ENCODE measurements around the gene EFNB1. TPM values are rescaled to one million over a fixed set of nuclear protein-coding genes. Genes with fewer than 3 reads are reported as not detected.

The EFNB1 gene
- total RNA-seq, 2 donors from 2014 or later, result 68.5 to 80.0 TPM

DNA sequence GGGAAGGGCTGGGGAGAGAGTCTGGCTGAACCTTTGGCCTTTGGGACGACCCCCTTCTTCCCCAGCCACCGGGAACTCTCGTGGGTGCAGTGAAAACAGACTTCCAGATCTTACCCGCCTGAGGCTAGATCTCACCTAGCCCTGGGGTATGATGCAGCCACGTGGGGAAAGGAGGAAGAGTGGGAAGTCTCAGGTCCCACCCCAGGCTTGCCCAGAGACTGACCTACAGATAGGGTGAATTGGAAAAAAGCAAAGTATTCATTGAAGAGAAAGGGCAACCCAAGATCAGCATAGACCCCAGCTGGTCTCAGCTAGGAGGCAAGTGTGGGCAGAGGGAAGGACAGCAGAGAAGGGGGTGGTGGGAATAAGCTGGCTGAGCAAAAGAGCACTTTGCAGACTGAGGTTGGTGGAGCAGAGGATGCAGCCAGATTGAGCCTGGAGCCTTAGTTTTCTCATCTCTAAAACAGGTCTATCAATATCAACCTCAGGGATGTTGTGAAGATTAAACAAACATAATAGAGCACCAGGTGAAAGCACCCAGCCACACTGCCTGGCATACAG, 4.2 kb upstream of the EFNB1 start:
- intact Hi-C loops (cut with DNase I, micrococcal nuclease), result loop anchor here (5.0 to 10.0 kb wide), 5 partner anchors 240 to 463 kb away; no protein-coding TSS in a partner anchor
- ATAC-seq (no peak), DNase-seq (no peak)

DNA sequence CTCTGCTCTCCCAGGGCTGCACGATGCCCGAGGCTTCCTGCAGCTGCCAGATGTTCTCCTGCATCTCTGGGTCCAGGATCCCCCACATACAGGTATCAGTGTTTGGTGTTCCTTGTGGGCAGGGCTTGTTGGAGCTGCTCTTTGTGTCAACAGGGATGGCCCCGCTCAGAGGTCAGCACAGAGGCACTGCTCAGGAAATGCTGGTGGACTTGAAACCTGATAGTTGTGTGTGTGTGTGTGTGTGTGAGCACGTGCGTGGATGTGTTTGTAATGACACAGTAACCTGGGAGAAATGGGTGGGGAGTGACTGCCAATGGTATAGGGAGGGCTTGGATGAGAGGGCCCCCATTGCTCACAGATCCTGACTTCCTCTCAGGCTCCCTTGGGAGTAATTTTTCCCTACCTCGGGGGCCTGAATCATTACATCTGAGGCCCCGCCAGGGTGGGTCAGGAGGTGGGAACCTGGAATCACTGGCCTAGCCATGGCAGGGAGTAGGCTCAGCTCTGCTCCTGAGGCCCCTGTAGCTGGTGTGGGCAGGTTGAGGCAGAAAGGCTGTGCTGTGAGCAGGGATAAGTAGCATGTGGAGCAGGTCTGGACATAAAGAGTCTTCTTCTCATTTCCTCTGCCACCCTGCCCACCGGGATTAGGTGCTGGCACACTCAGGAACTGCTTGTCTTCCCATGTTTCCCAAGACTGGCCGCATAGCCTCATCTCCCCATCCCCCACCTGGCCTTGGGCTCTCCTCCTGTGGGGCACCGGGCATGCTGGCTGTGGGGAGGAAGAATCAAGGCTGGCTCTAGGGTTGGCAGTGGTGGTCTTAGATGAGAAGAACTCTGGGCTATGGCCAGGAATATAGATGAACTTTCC, 2.5 kb upstream of the EFNB1 start:
- intact Hi-C loops (cut with DNase I, micrococcal nuclease), result loop anchor here (5.0 to 10.0 kb wide), 4 partner anchors 238 to 458 kb away; no protein-coding TSS in a partner anchor
- ATAC-seq (no peak), DNase-seq (peak in 1 of 2 donors; percentile 7)

DNA sequence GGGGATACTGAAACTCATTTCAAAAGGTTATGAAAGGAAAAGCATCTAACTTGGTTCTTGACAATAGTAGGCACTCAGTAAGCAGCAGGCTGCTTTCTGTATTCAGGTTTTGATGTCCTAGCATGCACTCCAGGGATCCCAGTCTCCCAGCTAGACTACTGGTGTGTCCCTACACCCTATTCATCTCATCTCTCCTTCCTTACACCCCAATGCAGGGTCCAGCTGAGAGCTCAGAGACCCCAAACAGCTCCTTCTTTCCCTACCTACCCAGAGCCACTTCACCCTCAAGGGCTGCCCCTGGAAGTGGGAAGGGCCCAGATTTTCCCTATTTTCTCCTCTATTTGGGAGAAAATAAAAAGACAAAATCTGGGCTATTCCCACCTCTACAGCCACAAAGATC, 1.6 kb upstream of the EFNB1 start:
- ATAC-seq, result no peak
- no peak for DNase-seq
- intact Hi-C loops (cut with DNase I, micrococcal nuclease), result loop anchor here (5.0 to 10.0 kb wide), 4 partner anchors 238 to 458 kb away; no protein-coding TSS in a partner anchor

DNA sequence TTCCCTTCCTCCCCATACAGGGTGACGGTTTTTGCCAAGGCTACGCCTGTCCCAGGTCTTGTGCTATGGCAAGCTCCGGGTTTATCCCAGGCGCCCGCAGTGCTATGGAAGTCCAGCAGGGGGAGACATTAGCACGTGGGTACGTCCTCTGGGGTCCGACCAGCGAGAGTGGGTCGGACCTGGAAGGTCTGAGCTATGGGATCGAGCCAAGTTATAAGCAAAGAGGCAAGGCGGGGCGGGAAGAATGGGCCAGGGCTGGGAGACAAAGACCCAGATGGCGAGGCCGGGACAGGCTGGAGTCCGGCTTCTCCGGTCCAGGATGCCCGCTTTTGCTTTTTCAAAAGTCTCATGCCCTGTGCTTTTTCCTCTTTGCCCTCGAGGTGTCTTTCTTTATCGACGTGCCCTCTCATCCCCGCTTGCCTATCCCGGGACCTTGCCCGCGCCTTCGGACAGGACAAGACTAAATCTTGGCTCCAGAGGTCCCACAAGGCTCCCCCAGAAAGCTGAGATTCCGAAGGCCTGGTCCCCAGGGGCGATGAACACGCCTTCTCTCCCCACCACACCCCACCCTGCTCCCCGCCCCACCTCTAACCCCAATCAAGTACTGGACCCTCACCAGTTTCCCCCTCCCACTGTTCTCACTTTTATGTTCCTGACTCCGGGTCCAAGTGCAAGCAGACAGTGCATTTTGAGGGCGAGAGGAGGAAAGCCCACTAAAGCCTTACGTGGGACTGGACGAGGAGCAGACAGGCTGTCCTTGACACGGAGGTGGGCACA, 785 bp upstream of the EFNB1 start:
- peak; percentile 41 for ATAC-seq
- intact Hi-C loops (cut with DNase I, micrococcal nuclease), result loop anchor here (5.0 to 10.0 kb wide), 4 partner anchors 237 to 457 kb away; no protein-coding TSS in a partner anchor
- peak; percentile 70 to 86 for DNase-seq

DNA sequence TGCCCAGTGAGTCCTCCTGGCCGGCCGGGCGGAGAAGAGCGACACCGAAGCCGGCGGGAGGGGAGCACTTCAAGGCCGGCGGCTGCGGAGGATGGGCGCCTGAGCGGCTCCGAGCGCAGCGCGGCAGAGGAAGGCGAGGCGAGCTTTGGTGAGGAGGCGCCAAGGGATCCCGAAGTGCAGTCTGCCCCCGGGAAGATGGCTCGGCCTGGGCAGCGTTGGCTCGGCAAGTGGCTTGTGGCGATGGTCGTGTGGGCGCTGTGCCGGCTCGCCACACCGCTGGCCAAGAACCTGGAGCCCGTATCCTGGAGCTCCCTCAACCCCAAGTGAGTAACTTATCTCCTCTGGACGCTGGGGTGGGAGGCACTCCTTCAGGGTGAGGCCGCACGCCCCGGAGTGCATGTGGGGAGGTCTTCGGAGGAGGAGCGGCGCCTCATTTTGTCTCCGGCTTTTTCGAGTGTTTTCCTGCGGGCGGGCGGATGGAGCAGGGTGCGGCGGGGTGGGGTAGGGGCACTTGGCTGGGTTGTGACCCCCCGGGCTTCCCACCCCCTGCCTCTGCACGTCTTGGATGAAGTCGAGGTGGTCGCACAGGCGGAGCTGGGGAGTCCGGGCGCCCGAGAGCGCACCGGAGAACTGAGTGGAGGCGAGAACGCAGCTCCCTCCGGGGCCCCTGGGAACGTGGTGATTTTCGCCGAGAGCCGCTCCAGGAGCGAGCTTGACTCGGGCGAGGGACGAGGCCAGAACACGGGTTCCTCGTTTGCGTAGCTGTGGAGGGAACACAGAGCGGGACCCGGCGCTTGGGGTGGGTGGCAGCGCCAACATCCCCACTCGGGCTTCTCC, 979 bp downstream of the EFNB1 start:
- intact Hi-C loops (cut with DNase I, micrococcal nuclease), result loop anchor here (5.0 to 10.0 kb wide), 4 partner anchors 235 to 455 kb away; no protein-coding TSS in a partner anchor
- no peak for DNase-seq
- ATAC-seq, result peak; percentile 8

DNA sequence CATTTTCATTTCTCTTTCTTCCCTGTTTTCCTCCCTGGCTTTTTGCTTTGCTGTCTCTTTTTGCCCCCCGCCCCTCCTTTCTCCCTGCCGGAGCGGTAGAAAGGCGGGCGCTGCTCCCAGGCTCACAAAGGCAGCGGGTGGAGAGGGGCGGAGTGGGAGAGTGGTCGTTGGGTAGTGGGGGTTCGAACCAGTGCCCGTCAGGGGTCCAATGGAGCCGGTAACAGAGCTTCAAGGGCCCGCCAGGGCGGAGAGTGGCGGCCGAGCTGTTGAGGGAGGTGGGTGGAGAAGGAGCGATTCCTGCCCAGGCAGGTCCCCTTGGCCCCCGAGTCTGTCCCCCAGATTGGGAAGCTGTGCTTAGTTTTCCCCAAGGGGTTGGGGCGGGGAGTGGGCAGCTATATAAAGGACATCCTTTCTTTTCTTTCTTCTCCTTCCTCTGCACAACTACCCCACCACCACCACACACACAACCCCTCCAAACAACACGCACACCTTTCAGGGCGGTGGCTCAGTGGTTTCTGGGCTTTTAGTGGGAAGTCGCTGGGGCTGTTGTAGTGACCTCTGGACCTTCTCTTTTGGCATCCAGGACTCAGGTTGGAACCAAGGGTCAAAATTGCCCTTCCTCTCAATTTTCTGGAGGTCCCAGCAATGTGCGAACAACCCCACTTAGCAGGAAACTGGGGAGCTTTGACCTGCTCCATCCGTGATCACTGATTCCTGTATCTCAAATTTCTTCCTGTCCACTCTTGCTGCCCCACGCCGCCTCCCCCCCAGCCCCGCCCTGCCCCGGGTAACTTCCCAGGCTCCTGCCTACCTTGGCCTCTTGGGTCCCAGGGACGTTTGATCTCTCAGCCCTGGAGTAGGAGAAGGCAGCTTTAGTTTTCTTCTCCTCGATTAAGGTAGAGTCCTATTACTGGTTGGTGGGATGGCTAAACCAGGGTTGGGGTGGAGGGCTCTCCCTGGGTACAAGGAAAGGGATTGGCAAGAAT, 1.9 kb downstream of the EFNB1 start:
- ATAC-seq, result peak; percentile 6
- intact Hi-C loops (cut with DNase I, micrococcal nuclease), result no loop called here
- DNase-seq, result no peak

DNA sequence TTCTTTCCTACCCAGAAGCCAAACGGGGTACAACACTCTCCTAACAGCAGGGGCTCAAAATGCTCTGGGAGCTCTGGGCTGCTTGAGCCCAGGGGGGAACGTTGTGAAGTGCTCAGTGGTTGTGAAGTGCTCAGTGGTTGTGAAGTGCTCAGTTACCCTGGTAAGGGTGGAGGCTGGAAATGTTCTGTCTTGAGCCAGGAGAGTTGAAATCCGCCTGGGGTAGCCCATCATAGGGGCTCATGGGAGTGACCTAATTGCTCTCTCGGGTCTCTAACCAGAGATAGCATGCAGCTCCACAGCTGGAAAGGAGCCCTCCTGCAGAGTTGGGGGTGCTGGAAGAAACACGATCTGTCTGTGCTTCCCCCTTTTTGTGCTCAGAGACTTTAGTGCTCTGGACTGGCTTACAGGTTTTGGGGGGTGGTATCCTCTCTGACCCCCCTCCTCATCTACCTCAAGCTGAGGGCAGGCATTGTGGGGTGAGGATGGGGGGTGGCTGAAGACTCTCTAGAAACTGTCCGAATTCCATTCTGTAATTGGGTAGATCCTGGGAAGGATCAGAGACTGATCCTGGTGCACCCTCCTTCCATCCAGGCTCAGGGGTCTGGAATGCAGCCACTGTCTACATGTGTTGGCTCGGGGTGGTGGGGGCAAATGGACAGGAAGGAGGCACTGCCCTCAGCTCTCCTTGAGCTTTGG, 2.7 kb downstream of the EFNB1 start:
- no peak for DNase-seq
- intact Hi-C loops (cut with DNase I, micrococcal nuclease), result no loop called here
- ATAC-seq, result no peak

DNA sequence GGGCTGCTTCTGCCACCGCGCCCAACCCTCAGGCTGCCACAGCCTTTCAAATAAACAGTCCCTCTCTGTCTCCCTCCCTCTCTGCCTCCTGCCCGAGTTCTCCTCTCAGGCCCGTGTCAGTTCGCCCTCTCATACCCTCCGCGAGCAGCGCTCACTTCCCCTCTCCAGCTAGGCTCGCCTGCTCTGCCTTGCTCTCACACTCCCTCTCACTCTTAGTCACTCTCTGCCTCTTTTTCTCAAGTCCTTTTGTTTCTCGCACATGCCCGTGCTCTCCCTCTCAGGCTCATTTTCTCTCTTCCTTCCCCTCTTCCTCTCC, 3.2 kb downstream of the EFNB1 start:
- intact Hi-C loops (cut with DNase I, micrococcal nuclease), result no loop called here
- peak in 1 of 2 donors; percentile 57 for DNase-seq
- peak; percentile 20 for ATAC-seq

DNA sequence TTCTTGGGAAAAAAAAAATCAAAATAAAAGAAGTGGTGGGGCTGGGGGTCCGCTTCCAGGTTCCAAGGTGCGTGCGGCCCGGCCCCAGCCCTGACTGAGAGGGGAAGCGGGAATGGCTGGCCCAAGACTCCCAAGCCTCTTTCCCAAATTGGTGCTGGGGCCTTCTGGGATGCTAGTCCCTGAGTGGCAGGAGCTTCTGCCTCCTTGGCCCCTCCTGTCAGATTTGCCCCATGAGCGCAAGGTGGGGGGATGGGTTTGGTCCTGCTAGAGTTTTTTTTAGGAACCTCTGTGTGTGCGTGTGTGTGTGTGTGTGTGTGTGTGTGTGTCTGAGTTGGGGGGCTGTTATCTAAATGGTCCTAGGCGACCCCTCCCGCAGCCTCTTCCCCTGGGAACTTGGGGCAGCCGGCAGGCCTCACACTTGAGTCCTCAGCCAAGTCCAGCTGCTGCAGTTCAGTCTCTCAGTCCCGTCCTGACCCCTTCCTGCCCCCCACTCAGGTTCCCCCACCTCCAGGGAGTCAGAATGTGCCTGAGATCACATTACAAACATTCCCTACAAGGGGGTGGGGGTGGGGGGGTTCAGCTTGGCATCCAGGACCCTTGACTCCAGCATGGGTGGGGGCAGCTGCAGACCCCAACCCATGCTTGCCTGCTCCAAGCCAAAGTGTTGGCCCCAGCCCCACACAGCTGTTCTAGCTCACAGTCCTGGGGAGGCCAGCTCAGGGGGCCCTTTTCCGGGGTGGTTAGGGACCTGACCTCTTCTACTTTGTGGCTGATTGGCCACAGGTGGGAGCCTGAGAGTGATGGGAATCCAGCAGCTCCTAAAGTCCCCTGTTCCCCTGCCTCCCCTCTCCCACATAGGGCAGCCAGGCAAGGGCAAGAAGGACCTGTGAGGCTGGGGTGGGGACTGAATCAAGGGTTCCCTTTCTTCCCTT, 4.0 kb downstream of the EFNB1 start:
- ATAC-seq (no peak), DNase-seq (no peak)
- intact Hi-C loops (cut with DNase I, micrococcal nuclease), result no loop called here

DNA sequence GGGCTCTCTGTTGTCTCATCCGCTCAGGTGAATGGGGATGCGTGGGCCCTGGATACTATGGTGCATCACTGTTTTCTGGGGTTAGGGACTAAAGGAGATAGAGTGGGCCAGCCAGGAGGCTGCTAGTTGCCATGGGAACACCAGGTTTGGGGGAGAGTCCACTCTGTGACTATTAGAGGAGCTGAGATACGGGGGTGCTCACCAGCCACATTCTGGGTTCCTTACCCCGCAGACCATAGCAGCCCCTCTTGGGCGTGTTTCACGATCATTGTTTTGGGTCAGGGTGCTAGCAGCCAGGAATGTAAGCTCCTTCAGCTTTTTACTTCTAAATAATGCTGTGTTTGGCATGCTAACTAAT, 4.6 kb downstream of the EFNB1 start:
- no peak for ATAC-seq
- DNase-seq, result no peak
- intact Hi-C loops (cut with DNase I, micrococcal nuclease), result no loop called here

DNA sequence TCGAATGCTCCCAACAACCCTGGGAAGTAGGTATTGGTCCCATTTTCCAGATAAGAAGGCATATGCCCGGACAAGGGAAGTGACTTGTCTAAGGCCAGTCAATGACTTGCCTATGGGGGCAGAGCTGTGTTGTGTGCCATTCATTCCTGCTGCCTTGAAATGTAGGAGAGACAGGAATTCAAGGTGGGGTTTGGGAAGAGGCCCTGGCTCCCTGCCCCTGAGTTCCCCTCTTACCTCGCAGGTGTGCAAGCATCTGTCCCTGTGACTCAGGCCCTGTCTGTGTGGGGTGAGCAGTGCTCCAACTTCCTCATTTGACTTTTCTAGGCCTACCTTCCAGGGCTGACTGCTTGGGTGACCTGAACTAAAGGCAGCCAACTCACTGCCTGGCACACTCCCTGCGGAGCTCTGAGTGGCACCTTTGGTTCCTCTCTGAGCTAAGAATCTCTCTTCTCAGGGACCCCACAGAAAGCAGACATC, 5.1 kb downstream of the EFNB1 start:
- intact Hi-C loops (cut with DNase I, micrococcal nuclease), result no loop called here
- ATAC-seq, result peak; percentile 51
- peak in 1 of 2 donors; percentile 64 for DNase-seq

DNA sequence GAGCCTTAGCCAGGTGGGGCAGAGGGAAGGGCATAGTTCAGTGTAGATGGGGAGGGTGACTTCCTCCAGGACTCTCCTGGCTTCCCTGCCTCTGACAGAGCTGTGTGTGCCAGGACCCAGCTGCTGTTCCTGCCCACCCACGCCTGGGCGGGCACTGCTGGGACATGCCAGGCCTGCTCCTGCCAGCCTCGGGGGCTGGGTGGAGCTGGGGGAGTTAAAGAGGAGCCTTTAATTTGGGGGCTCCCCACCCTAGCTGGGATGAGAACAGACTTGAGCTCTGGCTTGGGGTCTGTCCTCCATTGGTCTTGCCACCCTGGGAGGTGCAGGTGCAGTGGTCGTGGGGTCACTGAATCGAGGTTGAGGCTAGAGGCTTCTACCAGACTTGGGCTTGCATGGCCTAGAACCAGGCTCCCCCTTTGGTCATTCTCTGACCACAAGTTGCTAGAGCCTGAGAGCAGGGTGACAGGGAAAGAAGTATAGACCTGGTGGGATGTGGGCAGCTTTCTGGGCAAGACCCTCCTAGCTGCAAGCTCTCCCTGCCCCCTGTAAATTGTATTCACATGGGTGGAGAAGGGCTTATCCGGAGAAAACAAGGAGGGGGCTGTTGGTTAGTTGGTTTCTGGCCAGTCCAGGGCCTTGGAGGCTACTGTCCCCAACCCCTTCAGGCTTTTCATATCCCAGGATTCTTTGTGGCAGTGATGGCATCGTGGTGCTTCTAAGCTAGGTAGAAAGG, 5.7 kb downstream of the EFNB1 start:
- DNase-seq (peak in 1 of 2 donors; percentile 70), ATAC-seq (peak; percentile 61)
- intact Hi-C loops (cut with DNase I, micrococcal nuclease), result no loop called here

DNA sequence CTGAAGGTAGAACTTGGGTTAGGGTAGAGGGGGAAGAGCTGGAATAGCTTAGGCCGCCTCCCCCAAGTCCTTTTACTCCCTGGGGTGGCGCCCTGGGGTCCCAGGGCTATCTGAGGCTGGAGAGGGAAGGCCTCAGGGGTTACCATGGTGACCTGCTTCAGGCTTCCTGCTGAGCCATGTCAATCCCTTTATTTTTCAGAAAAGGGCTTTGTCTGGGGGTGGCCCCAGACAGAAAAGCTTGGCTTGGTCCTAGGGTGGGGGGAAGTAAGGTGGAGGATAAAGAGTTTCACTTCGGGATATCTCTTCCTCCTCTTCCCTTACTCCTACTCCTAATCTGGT, 6.3 kb downstream of the EFNB1 start:
- intact Hi-C loops (cut with DNase I, micrococcal nuclease), result no loop called here
- ATAC-seq, result no peak
- no peak for DNase-seq

DNA sequence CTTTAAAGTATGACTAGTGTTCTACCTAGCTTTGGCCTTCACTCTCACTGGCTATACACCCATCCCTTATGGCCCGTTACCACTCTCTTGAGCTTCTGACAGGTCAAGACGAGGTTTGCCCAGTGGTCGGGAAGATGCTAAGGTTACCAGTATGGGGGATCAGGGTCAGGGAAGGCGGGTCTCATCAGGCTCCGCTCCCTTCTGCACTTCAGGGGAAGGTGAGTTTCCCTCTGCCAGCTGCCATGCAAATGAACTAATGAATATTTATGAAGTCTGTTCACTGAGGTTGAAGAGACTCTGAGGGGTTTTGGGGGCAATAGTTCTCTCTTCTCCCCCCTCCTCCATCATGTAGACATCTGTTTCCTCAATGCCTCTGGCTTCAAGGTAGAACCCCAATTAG, 6.6 kb downstream of the EFNB1 start:
- no peak for DNase-seq
- no peak for ATAC-seq
- intact Hi-C loops (cut with DNase I, micrococcal nuclease), result no loop called here

DNA sequence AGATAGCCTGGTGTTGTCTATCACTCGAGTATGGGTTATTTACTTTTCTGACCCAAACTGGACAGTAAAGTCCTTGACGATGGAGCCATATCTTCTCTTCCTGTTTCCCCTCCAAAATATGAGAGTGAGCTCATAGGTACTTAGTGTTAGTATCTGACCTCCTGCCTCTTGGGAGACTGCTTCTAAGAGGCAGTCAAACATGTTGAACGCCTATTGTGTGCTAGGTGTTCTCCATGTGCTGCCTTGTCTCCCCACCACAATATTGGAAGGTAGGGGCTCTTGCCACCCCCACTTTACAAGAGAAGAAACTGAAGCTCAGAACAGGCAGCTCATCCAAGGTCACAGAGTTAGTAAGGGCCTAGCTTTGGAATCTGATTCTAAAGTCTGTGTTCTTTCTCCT, 8.3 kb downstream of the EFNB1 start:
- intact Hi-C loops (cut with DNase I, micrococcal nuclease), result no loop called here
- DNase-seq (no peak), ATAC-seq (no peak)

DNA sequence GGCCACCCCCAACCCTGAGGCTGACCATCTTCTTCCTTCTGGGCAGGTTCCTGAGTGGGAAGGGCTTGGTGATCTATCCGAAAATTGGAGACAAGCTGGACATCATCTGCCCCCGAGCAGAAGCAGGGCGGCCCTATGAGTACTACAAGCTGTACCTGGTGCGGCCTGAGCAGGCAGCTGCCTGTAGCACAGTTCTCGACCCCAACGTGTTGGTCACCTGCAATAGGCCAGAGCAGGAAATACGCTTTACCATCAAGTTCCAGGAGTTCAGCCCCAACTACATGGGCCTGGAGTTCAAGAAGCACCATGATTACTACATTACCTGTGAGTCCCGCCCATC, 9.7 kb downstream of the EFNB1 start:
- DNase-seq (no peak), ATAC-seq (no peak)
- intact Hi-C loops (cut with DNase I, micrococcal nuclease), result no loop called here
